Right lung (tissue), 5 donors: ENCODE data around the gene KRTCAP2. TPM values are rescaled to one million over a fixed set of nuclear protein-coding genes. Genes with fewer than 3 reads are reported as not detected.

Experiments
- polyA plus RNA-seq, 5 donors: library from polyadenylated mRNA; unstranded; fragments of 120-200 nt; gene quantifications; one replicate each; pipeline versions ENCODE4 v1.2.1 to v1.2.3, GENCODE V29; 2013; ENCODE audit warnings: inconsistent platforms in 1 of 5, low replicate concordance in 1 of 5; ENCODE audit not compliant: insufficient read length in 5 of 5, insufficient read depth in 1 of 5

KRTCAP2 gene
- polyA plus RNA-seq, 5 donors: 103 to 120 (median 117) TPM

Other genes starting within 250 kb of the KRTCAP2 start
- gene PMVK, start 236.6 kb downstream of the KRTCAP2 start, polyA plus RNA-seq: 10 to 100 TPM; 26.2 to 39.4 (median 29.5) TPM
- 10 to 100 TPM; 62.9 to 88.3 (median 77.0) TPM for gene PBXIP1, start 217.2 kb downstream of the KRTCAP2 start, polyA plus RNA-seq
- 10 to 100 TPM; 32.9 to 42.8 (median 40.9) TPM for gene PYGO2, start 211.5 kb downstream of the KRTCAP2 start, polyA plus RNA-seq
- 100 to 1,000 TPM; 121 to 136 (median 123) TPM for gene SHC1, start 202.6 kb downstream of the KRTCAP2 start, polyA plus RNA-seq
- 100 to 1,000 TPM in 3 of 5 donors, 10 to 100 TPM in 2; 85.1 to 149 (median 115) TPM for gene CKS1B, start 198.6 kb downstream of the KRTCAP2 start, polyA plus RNA-seq
- 10 to 100 TPM; 27.1 to 33.6 (median 28.1) TPM for gene FLAD1, start 190.0 kb downstream of the KRTCAP2 start, polyA plus RNA-seq
- gene LENEP, start 179.7 kb downstream of the KRTCAP2 start, polyA plus RNA-seq: 1 to 10 TPM in 1 of 5 donors, under 1 TPM in 4; 0.46 to 1.2 (median 0.66) TPM
- gene ZBTB7B, start 170.5 kb downstream of the KRTCAP2 start, polyA plus RNA-seq: 10 to 100 TPM; 10.7 to 26.3 (median 18.8) TPM
- gene DCST2, start 139.5 kb downstream of the KRTCAP2 start, polyA plus RNA-seq: 1 to 10 TPM; 1.6 to 2.7 (median 2.4) TPM
- gene DCST1, start 139.5 kb downstream of the KRTCAP2 start, polyA plus RNA-seq: under 1 TPM; 0.34 to 0.69 (median 0.53) TPM
- gene ADAM15, start 122.0 kb downstream of the KRTCAP2 start, polyA plus RNA-seq: 100 to 1,000 TPM in 1 of 5 donors, 10 to 100 TPM in 4; 50.0 to 103 (median 64.8) TPM
- gene EFNA4, start 109.6 kb downstream of the KRTCAP2 start, polyA plus RNA-seq: 10 to 100 TPM; 16.0 to 25.3 (median 23.3) TPM
- gene EFNA3, start 94.5 kb downstream of the KRTCAP2 start, polyA plus RNA-seq: 1 to 10 TPM; 2.9 to 5.6 (median 4.3) TPM
- gene EFNA1, start 45.4 kb downstream of the KRTCAP2 start, polyA plus RNA-seq: 100 to 1,000 TPM in 2 of 5 donors, 10 to 100 TPM in 3; 94.5 to 116 (median 96.8) TPM
- 10 to 100 TPM; 32.7 to 41.6 (median 37.3) TPM for gene SLC50A1, start 37.5 kb downstream of the KRTCAP2 start, polyA plus RNA-seq
- gene DPM3, start 32.8 kb downstream of the KRTCAP2 start, polyA plus RNA-seq: 10 to 100 TPM; 19.1 to 37.1 (median 26.6) TPM
- 1 to 10 TPM; 2.9 to 5.6 (median 4.3) TPM for gene TRIM46, start 545 bp upstream of the KRTCAP2 start, polyA plus RNA-seq
- 10 to 100 TPM; 37.5 to 47.0 (median 42.8) TPM for gene THBS3, start 34.6 kb upstream of the KRTCAP2 start, polyA plus RNA-seq
- 10 to 100 TPM; 27.8 to 38.3 (median 32.0) TPM for gene MTX1, start 35.4 kb upstream of the KRTCAP2 start, polyA plus RNA-seq
- gene ENTREP3, start 82.2 kb upstream of the KRTCAP2 start, polyA plus RNA-seq: 10 to 100 TPM; 14.9 to 27.0 (median 21.7) TPM
- 10 to 100 TPM; 42.8 to 65.5 (median 56.5) TPM for gene SCAMP3, start 89.1 kb upstream of the KRTCAP2 start, polyA plus RNA-seq
- 10 to 100 TPM; 73.3 to 82.3 (median 80.1) TPM for gene CLK2, start 100.2 kb upstream of the KRTCAP2 start, polyA plus RNA-seq
- 1 to 10 TPM; 8.2 to 10.0 (median 9.4) TPM for gene HCN3, start 104.2 kb upstream of the KRTCAP2 start, polyA plus RNA-seq
- under 1 TPM in 2 of 5 donors, not detected in 3; 0.09 to 0.46 TPM for gene PKLR, start 128.1 kb upstream of the KRTCAP2 start, polyA plus RNA-seq
- 100 to 1,000 TPM; 165 to 208 (median 178) TPM for gene FDPS, start 135.6 kb upstream of the KRTCAP2 start, polyA plus RNA-seq
- 10 to 100 TPM; 26.2 to 51.9 (median 36.4) TPM for gene RUSC1, start 147.6 kb upstream of the KRTCAP2 start, polyA plus RNA-seq